KOPT-K1 (cell line): ENCODE results near the gene MSI2.
A peak's percentile ranks its signal among the peaks of the same experiment; 100 is the strongest.

Experiments used
- H3K27ac ChIP-seq: fragments of 200-600 bp; sonication (generic); 2 replicates; pipeline ENCODE4 v1.5.1; 2016; ENCODE audit warnings: antibody characterized with exemption, mild to moderate bottlenecking, low read depth, low read length; ENCODE audit not compliant: poor library complexity, severe bottlenecking
- H3K36me3 ChIP-seq: fragments of 200-600 bp; sonication (generic); 2 replicates; pipeline ENCODE4 v1.5.1; 2017; ENCODE audit warnings: antibody characterized with exemption, mild to moderate bottlenecking, low read length, moderate library complexity; ENCODE audit not compliant: insufficient read depth
- H3K9me3 ChIP-seq: fragments of 200-600 bp; sonication (generic); 2 replicates; pipeline ENCODE4 v1.5.1; 2017; ENCODE audit warnings: antibody characterized with exemption, low read length, mild to moderate bottlenecking; ENCODE audit not compliant: insufficient read depth, poor library complexity, severe bottlenecking

Gene MSI2

DNA sequence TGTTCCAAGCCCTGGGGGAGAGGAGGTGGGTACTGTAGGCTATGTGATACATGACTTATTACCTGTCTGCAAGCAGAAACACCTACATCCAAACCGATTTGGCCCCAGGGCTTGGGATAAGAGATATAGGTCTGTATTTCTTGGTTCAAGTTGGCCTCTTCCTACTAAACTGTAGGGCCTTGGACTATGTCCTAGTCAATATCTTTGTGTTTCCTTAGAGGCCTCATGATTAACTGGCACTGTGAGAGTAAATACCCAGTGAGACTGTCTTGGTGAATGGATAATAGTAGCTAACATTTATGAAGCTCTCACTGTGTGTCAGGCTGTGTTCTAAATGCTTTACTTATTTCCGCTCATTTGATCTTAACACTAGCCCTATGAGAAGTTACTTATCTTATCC, 70.0 kb downstream of the MSI2 start:
- peak overlapping the region; percentile 16 for H3K27ac ChIP-seq

GRCh38 chr17:57326764-57327163, 70.4 kb downstream of the MSI2 start:
- peak overlapping the region; percentile 18 for H3K27ac ChIP-seq
- H3K9me3 ChIP-seq, result no peaks in the 10 kb centered on the region
- peaks cover 90% of the 10 kb centered on the region for H3K36me3 ChIP-seq

More for the DNA sequence above, 70.0 kb downstream of the MSI2 start:
- Histone ChIP-seq H3K9me3 (no peaks in the 10 kb centered on the region), H3K36me3 (peaks cover 92% of the 10 kb centered on the region)

- peaks cover 84% of the 10 kb centered on the region for H3K36me3 ChIP-seq
- peak overlapping the region; percentile 18 for H3K27ac ChIP-seq
- H3K9me3 ChIP-seq, result no peaks in the 10 kb centered on the region
Observed at GRCh38 chr17:57327176-57327970, 71.0 kb downstream of the MSI2 start.

GRCh38 chr17:57328109-57328882, 72.0 kb downstream of the MSI2 start:
- peaks cover 79% of the 10 kb centered on the region for H3K36me3 ChIP-seq
- peak overlapping the region; percentile 11 for H3K27ac ChIP-seq
- H3K9me3 ChIP-seq, result no peaks in the 10 kb centered on the region

DNA sequence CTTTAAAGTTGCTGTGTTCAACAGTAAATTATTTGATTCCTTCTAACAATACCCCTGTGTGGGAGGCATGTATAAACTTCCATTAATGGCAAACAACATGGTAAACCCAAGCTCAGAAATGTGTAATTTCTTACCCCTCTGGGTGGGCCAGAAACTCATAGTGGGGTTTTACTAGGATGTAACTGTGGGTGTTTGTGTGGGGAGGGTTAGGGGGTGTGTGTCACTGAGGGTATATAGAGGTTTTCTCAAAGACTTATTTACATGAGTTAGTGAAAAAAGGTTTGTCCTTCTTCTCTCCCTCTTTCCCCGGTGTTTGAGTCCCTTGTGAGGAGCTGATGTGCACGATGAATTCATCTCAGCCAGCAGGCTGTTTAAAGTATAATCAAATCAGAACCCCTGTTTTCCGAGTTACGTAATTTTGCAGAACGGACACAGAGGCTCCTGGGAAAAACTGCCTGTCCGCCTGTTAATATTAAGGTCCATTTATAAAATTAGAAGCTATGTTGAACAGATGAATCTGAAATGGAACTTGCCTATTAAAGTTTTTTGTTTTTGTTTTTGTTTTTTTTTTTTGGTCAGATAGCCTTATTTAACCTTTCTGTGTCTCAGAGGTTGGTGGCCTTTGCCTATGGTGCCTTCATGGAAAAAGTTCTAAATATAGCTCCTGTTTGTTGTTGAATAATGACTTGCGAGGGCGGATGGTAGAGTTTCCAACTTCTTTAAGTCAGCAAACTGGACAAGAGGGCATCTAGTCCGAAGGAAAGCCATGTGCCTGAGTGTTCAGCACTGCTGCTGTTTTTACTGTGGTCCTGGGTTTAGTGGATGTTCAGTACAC, 73.3 kb downstream of the MSI2 start:
- Histone ChIP-seq H3K36me3 (peaks cover 76% of the 10 kb centered on the region), H3K9me3 (no peaks in the 10 kb centered on the region), H3K27ac (no peak overlapping the region)

- Histone ChIP-seq H3K27ac (no peak overlapping the region), H3K9me3 (no peaks in the 10 kb centered on the region), H3K36me3 (peaks cover 75% of the 10 kb centered on the region)
Observed at GRCh38 chr17:57330587-57330986, 74.3 kb downstream of the MSI2 start.

DNA sequence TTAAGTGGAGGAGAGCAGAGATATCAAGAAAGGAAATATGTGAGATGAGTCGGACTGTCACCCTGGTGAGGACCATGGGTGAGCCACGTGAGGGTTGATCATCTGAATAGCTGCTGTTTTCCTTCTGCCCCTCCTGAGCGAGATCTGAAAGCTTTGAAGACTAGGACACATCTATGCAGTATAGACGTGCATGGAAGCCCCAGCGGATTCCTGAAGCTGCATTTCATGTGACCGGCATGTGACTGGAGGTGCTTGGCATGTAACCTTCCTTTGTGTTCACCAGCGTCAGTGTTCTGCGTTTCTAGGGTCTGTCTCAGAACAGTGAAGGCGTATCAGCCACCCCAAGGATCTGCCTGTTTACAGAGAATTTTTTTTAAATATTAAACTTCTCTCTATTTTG, 75.1 kb downstream of the MSI2 start:
- H3K27ac ChIP-seq, result no peak overlapping the region
- no peaks in the 10 kb centered on the region for H3K9me3 ChIP-seq
- peaks cover 75% of the 10 kb centered on the region for H3K36me3 ChIP-seq

DNA sequence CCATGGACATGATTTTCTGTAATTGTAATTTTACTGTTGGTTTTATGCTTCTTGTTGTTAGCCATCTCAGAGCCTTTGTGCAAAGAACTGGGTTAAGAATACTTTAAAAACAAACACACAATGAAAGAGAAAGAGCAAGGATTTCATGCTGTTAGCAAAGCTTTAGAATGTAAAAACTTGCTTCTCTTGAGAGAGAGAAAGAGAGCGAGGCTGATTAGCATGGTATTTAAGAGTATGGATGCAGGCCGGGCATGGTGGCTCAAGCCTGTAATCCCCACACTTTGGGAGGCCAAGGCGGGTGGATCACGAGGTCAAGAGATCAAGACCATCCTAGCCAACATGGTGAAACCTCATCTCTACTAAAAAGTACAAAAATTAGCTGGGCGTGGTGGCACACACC, 76.2 kb downstream of the MSI2 start:
- H3K9me3 ChIP-seq, result no peaks in the 10 kb centered on the region
- no peak overlapping the region for H3K27ac ChIP-seq
- H3K36me3 ChIP-seq, result peaks cover 75% of the 10 kb centered on the region

DNA sequence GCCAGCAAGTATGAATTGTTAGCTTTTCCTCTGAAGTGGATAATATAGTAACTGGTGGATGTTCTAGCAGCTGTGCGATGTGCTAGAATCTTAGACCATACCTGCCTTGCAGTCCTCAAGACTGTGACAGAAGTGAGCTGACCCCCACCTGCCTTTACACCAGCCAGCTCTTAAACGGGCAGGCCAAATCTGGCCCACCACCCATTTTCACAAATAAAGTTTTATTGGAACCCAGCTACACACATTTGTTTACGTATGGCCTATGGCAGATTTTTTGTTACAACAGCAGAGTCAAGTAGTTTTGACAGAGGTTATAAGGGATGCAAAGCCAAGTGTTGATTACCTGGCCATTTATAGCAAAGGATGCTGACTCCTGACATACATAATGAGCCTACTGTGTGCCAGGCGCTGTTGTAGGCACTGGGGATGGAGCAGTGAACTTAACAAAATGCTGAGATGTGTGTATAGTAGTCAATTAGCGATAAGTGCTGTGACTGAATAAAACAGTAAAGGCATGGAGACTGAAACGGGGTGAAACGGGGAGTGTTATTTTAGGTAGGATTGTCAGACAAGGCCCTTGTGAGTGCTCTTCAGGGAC, 79.0 kb downstream of the MSI2 start:
- Histone ChIP-seq H3K27ac (no peak overlapping the region), H3K9me3 (no peaks in the 10 kb centered on the region), H3K36me3 (peaks cover 71% of the 10 kb centered on the region)

DNA sequence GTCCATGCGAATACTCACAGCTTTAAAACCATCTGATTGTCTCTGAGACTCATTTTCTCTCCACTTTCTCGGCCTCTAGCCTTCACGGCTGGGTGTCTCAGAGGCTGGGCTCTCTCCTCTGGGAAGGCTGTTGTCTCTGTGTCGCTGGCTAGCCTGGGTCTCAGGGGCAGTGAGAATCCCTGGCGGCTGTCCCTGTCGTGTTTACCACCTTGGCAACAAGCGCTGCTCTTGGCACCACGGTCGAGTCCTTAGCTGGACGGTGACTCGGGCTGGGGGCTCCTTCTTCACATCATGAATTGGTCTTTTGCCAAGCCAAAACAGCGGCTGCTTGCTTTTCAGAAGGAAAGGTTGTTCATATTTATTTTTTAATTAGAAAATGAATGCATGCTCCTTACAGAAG, 81.1 kb downstream of the MSI2 start:
- Histone ChIP-seq H3K27ac (no peak overlapping the region), H3K9me3 (no peaks in the 10 kb centered on the region), H3K36me3 (peaks cover 79% of the 10 kb centered on the region)

GRCh38 chr17:57338257-57338914, 82.1 kb downstream of the MSI2 start:
- peaks cover 84% of the 10 kb centered on the region for H3K36me3 ChIP-seq
- H3K27ac ChIP-seq, result peak overlapping the region; percentile 18
- no peaks in the 10 kb centered on the region for H3K9me3 ChIP-seq

- Histone ChIP-seq H3K27ac (no peak overlapping the region), H3K9me3 (no peaks in the 10 kb centered on the region), H3K36me3 (peaks cover 82% of the 10 kb centered on the region)
Observed at GRCh38 chr17:57340160-57340981, 84.0 kb downstream of the MSI2 start.

- Histone ChIP-seq H3K27ac (no peak overlapping the region), H3K9me3 (no peaks in the 10 kb centered on the region), H3K36me3 (peaks cover 82% of the 10 kb centered on the region)
Observed at GRCh38 chr17:57341611-57342540, 85.6 kb downstream of the MSI2 start.
